HG03354 (cell line): ENCODE measurements around the gene ARID1B.

Source experiments
- ATAC-seq: cut with Tn5 transposase; IDR thresholded peaks from one replicate; pipeline ENCODE4 v1.9.1; 2021; ENCODE audit warnings: mild to moderate bottlenecking; ENCODE audit not compliant: unreplicated experiment, poor library complexity, severe bottlenecking

The ARID1B gene

GRCh38 chr6:156948807-156949206 is 171.6 kb downstream of the ARID1B start:
- ATAC-seq: no peak

GRCh38 chr6:156949376-156949775 is 172.2 kb downstream of the ARID1B start:
- ATAC-seq: no peak

- no peak for ATAC-seq
These were observed 172.9 kb downstream of the ARID1B start for GRCh38 chr6:156950084-156950483.

GRCh38 chr6:156950531-156950930 is 173.4 kb downstream of the ARID1B start:
- no peak for ATAC-seq

- ATAC-seq: no peak
These were observed 175.2 kb downstream of the ARID1B start for GRCh38 chr6:156952401-156952800.

GRCh38 chr6:156953127-156953478 is 175.9 kb downstream of the ARID1B start:
- no peak for ATAC-seq

GRCh38 chr6:156953479-156954146 is 176.4 kb downstream of the ARID1B start:
- peak; percentile 71 for ATAC-seq

GRCh38 chr6:156954191-156954590 is 177.0 kb downstream of the ARID1B start:
- no peak for ATAC-seq

- ATAC-seq: no peak
These were observed 177.6 kb downstream of the ARID1B start for GRCh38 chr6:156954816-156955215.

- ATAC-seq: no peak
These were observed 178.5 kb downstream of the ARID1B start for GRCh38 chr6:156955494-156956183.

- no peak for ATAC-seq
These were observed 179.1 kb downstream of the ARID1B start for GRCh38 chr6:156956286-156956685.

GRCh38 chr6:156957931-156958547 is 180.9 kb downstream of the ARID1B start:
- peak; percentile 62 for ATAC-seq

- no peak for ATAC-seq
These were observed 183.3 kb downstream of the ARID1B start for GRCh38 chr6:156960525-156960924.

GRCh38 chr6:156961282-156961892 is 184.2 kb downstream of the ARID1B start:
- ATAC-seq: no peak

- no peak for ATAC-seq
These were observed 186.8 kb downstream of the ARID1B start for GRCh38 chr6:156963712-156964700.

- ATAC-seq: no peak
These were observed 190.7 kb downstream of the ARID1B start for GRCh38 chr6:156967852-156968251.

GRCh38 chr6:156969233-156969632 is 192.1 kb downstream of the ARID1B start:
- ATAC-seq: no peak

- no peak for ATAC-seq
These were observed 193.5 kb downstream of the ARID1B start for GRCh38 chr6:156970595-156971112.

GRCh38 chr6:156971153-156971885 is 194.1 kb downstream of the ARID1B start:
- no peak for ATAC-seq
